NCI-H2196 treated with DMSO at 0.1 percent for 48 hours (cell line): ENCODE measurements around the gene MAPK7.
"Not testable (repeated sequence)": the region's sequence is repeated elsewhere in the genome, so short reads cannot be mapped to it uniquely, and the experiment has no call there.

Experiments
- DNase-seq: peaks from one replicate; lab custom pipeline; 2025; ENCODE audit not compliant: unreplicated experiment; lab: John Stamatoyannopoulos, UW

MAPK7 gene

DNA sequence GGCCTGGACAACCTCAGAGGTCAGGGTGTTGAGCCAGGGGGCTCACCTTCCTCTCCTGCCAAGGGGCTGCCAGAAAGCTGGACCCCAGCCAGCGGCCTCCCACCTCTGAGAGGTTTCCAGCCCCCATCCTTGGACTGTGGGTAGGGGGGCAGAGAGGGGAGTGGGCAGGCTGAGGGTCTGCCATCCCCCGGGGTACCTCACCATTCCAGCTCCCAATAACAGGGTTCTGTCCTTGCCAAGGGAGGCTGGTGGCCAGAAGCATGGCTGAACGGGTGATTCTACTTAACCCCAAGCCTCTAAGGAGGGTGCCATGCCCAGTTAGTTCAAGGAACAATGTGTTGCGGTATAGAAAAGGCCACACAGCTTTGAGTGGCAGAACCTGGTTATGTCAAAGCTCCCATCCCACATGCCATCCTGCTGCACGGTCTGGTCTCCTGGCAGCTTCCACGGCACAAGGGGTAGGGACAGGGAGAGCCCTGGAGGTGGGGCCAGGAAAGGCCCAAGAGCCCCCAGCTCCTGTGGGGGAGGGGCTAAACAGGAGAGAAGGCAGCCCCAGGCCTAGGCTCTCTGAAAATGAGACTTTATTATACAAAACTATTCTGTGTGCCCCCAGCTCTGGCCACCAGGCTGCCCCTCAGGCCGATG is 35.6 kb upstream of the MAPK7 start:
- no peak for DNase-seq

- no peak for DNase-seq
These were observed 35.1 kb upstream of the MAPK7 start for GRCh38 chr17:19343256-19343630.

- no peak for DNase-seq
These were observed 34.6 kb upstream of the MAPK7 start for GRCh38 chr17:19343671-19344151.

DNA sequence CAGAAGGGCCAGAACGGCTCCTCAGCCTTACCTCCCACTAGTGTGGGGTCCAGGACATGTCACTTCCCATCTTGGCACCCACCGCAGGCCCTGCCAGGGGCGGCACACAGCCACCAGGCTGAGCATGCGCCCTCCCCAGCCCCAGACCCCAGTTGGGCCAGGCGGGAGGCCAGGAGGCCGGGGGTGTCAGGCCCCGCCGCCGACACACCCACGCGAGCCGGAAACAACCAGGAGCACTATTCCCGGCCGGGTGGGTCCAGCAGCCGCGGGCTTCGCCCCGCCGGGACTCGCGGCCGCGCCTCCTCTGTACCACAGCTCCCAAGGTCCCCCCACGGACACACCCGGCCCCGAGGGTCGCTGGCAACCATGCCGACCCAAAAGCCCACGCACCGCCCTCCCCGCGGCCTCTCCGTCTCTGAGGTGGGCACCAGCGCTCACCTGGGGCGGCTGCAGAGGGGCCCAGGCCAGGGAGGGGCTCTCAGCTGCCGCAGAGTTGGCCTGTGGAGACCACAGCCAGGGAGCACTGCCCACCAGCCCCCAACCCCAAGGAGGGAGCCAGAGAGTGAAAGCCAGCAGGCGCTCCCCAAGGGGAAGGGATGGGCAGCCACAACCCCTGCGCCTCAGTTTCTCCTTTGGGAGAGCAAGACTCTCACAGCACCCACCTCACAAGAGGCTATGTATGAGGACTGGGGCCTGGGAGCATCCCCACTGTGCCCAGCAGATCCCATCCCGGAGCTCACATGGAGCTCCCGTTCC is 33.8 kb upstream of the MAPK7 start:
- no peak for DNase-seq

DNA sequence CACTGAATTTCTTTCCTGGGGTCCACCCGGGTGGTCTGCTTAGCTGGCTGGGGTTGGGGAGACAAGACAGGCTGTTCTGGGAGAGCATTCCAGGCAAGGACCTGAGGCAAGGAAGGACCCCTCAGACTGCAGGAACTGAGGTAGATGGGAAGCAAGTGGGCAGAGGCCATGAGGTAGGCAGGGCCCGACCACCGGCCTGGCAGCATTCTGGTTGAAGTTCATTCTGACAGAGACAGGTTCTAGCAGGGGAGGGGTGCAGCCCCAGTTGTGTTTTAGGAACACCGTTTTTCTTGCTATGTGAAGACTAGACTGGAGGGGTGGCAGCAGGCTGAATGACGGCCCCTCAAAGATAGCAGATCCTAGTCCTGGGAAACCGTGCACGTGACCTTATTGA is 33.2 kb upstream of the MAPK7 start:
- no peak for DNase-seq

- no peak for DNase-seq
These were observed 32.6 kb upstream of the MAPK7 start for GRCh38 chr17:19345486-19346350.

DNA sequence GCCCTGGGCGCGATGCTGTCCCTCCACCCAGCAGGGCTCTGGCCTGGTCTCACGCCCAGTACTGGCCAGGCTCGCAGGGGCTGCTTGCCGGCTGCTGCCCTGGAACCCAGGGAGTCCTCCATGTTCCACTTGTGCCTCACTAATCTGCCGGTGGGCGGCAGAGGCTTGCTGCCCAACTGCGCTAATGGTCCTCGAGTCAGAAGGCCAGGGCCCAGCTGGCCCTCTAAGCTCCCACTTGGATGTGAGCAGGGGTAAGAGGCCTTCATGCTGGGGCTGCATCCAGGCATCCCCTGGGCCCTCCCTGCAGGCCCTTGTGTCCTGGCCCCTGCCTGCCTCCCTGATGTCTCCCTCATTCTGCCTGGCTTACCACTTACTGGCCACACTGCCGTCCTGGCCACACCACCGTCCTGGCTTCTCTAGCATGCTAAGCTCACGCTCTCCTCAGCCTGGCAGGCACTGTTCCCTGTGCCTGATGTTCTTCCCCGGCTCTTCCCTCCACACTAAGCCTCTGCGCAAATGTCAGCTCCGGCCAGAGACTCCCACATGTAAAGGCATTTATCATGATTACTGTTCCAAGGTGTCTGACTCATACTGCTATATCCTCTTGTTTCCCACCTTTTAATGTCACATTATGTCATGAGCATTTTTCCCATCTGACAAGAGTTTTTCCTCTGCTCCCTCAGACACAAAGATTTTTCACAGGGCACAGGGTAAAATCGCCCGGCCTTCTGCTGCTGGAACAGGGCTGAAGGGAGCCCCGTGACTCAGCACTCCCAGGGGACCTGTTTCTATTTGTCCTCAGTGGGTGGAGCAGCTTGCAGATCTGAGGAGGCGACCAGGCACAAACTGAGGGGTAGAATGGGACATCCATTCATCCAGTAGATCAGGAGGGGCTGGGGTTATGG is 31.7 kb upstream of the MAPK7 start:
- DNase-seq: no peak

- DNase-seq: no peak
These were observed 30.8 kb upstream of the MAPK7 start for GRCh38 chr17:19347323-19348080.

- no peak for DNase-seq
These were observed 30.1 kb upstream of the MAPK7 start for GRCh38 chr17:19348081-19348650.

DNA sequence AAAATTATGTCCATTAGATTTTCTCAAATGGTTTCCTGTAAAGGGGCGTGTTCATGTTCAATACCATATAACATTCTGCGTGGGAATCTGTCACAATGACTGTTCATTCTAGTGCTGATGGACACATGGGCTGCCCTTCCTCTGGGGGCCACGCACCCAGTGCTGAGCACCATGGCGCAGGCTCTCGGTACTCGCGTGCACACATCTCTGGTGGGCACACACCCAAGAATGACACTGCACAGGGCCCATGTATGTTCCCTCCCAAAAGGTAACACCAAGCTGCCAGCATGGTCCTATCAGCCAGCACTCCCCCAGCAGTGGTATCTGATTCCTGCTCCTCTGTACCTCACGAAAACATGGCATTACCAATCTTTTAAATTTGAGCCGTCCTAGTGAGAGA is 29.5 kb upstream of the MAPK7 start:
- DNase-seq: no peak

DNA sequence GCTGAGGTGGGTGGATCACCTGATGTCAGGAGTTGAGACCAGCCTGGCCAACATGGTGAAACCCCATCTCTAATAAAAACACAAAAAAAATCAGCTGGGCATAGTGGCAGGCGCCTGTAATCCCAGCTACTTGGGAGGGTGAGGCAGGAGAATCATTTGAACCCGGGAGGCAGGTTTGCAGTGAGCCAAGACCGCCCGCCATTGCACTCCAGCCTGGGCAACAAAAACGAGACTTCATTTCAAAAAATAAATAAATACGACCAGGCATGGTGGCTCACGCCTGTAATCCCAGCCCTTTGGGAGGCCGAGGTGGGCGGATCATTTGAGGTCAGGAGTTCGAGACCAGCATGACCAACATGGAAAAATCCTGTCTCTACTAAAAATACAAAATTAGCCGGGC is 24.9 kb upstream of the MAPK7 start:
- not testable (repeated sequence) for DNase-seq

GRCh38 chr17:19354748-19355147 is 23.6 kb upstream of the MAPK7 start:
- no peak for DNase-seq

- DNase-seq: no peak
These were observed 20.9 kb upstream of the MAPK7 start for GRCh38 chr17:19357351-19357750.

GRCh38 chr17:19357761-19358160 is 20.5 kb upstream of the MAPK7 start:
- no peak for DNase-seq

GRCh38 chr17:19359151-19359550 is 19.1 kb upstream of the MAPK7 start:
- DNase-seq: no peak

GRCh38 chr17:19359856-19360255 is 18.4 kb upstream of the MAPK7 start:
- no peak for DNase-seq

DNA sequence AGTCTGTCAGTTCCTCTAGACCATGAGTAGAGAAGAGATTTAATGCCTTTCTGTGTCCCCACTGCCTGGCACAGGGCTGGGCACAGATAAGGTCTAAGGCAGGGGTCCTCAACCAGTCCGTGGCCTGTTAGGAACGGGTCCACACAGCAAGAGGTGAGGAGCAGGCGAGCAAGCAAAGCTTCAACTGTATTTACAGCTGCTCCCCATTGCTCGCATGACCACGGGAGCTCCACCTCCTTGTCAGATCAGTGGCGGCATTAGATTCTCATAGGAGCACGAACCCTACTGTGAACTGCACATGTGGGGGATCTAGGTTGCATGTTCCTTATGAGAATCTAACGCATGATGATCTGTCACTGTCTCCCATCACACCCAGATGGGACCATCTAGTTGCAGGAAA is 17.5 kb upstream of the MAPK7 start:
- DNase-seq: no peak

GRCh38 chr17:19361326-19361725 is 17.0 kb upstream of the MAPK7 start:
- no peak for DNase-seq

- no peak for DNase-seq
These were observed 16.4 kb upstream of the MAPK7 start for GRCh38 chr17:19361944-19362276.
